Measurements from ENCODE around the gene KRT78. TPM values are rescaled to one million over a fixed set of nuclear protein-coding genes. Genes with fewer than 3 reads are reported as not detected.

KRT78 gene
- total and polyA plus RNA-seq, 2 of the 13 experiments (the other 11 are each of a cell fraction or from before 2014, with no cell fraction given) = not detected

- TF ChIP-seq AGO2 (optimal IDR thresholded peaks at IDR 0.05; ENCODE audit: low read depth, low read length) (no peak), NAIF1 (CRISPR knock-in tag; IDR thresholded peaks at IDR 0.05; ENCODE audit: borderline replicate concordance) (peak; percentile 95; the same call in 1 of the 2 replicates), MAF1 (CRISPR knock-in tag; IDR thresholded peaks at IDR 0.05; ENCODE audit: borderline replicate concordance) (no peak), ZBTB7B (CRISPR knock-in tag; IDR thresholded peaks at IDR 0.05) (peak; percentile 71; the same call in 1 of the 2 replicates), GATAD2A (CRISPR knock-in tag; IDR thresholded peaks at IDR 0.05) (peak; percentile 85), E2F2 (CRISPR knock-in tag; IDR thresholded peaks at IDR 0.05; ENCODE audit: borderline replicate concordance) (no peak), ZBTB40 (IDR thresholded peaks at IDR 0.05) (no peak), ZBTB40 (CRISPR knock-in tag; IDR thresholded peaks at IDR 0.05) (no peak; the same call in 1 of the 2 replicates), CREM (IDR thresholded peaks at IDR 0.05) (peak; percentile 85; the same call in 1 of the 2 replicates), CREM (CRISPR knock-in tag; IDR thresholded peaks at IDR 0.05) (no peak)
- TF ChIP-seq, protein P1, sequence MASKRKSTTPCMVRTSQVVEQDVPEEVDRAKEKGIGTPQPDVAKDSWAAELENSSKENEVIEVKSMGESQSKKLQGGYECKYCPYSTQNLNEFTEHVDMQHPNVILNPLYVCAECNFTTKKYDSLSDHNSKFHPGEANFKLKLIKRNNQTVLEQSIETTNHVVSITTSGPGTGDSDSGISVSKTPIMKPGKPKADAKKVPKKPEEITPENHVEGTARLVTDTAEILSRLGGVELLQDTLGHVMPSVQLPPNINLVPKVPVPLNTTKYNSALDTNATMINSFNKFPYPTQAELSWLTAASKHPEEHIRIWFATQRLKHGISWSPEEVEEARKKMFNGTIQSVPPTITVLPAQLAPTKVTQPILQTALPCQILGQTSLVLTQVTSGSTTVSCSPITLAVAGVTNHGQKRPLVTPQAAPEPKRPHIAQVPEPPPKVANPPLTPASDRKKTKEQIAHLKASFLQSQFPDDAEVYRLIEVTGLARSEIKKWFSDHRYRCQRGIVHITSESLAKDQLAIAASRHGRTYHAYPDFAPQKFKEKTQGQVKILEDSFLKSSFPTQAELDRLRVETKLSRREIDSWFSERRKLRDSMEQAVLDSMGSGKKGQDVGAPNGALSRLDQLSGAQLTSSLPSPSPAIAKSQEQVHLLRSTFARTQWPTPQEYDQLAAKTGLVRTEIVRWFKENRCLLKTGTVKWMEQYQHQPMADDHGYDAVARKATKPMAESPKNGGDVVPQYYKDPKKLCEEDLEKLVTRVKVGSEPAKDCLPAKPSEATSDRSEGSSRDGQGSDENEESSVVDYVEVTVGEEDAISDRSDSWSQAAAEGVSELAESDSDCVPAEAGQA (IDR thresholded peaks at IDR 0.05; ENCODE audit: low read depth) = no peak
- TF ChIP-seq, protein P1 (CRISPR knock-in tag; IDR thresholded peaks at IDR 0.05; ENCODE audit: borderline replicate concordance) = peak; percentile 53; the same call in 1 of the 2 replicates
Observed at GRCh38 chr12:52884526-52885293, 35.9 kb upstream of the KRT78 start (continued).
